ENCODE results near the gene HTR7. TPM values are rescaled to one million over a fixed set of nuclear protein-coding genes. Genes with fewer than 3 reads are reported as not detected.

Gene HTR7
- polyA plus RNA-seq, 2 of the 4 experiments (the other 2 are of a cell fraction), result 0.04 to 0.05 TPM

DNA sequence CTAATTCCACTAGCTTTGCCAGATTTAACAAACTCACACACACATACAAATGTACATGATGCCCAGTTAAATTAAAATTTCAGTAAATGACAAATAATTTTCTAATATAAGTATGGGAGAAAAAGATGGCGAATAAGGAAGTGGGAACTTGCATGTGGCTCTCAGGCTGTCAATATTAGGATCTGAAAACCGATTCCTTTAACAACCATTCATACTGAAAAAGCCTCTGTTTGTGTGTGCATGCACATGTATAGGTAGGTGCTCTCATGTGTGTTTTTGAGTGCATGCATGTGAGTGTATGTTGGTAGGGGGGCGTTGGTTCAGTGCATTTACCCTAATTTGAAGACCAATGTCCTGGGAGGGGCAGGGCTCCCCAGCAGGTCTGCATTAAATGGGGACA is 125.3 kb downstream of the HTR7 start:
- ChIA-PET POLR2A (no interaction called here), CTCF (no interaction called here)
- H3K4me3 ChIP-seq, result no peak overlapping the region
- 5% methylated on average over 3 of the region's 3 CpGs for WGBS (ENCODE audit: missing lambda C conversion rate)
- TF ChIP-seq NR3C1 (IDR thresholded peaks at IDR 0.05) (no peak), MYC (IDR thresholded peaks at IDR 0.05; ENCODE audit: borderline replicate concordance, low read length) (no peak), FOSB (CRISPR knock-in tag; IDR thresholded peaks at IDR 0.05) (no peak), RCOR1 (IDR thresholded peaks at IDR 0.05; ENCODE audit: low read depth, low read length) (no peak), EHMT2 (IDR thresholded peaks at IDR 0.05; ENCODE audit: low read depth) (no peak), EP300 (IDR thresholded peaks at IDR 0.05) (no peak), SREBF2 (IDR thresholded peaks at IDR 0.05) (no peak), BHLHE40 (IDR thresholded peaks at IDR 0.05; ENCODE audit: low read depth, low read length) (no peak), MAFK (IDR thresholded peaks at IDR 0.05; ENCODE audit: partially characterized antibody) (no peak), CEBPB (IDR thresholded peaks at IDR 0.05) (no peak), NPAS2 (CRISPR knock-in tag; IDR thresholded peaks at IDR 0.05; ENCODE audit: borderline replicate concordance) (no peak), HDAC2 (IDR thresholded peaks at IDR 0.05) (no peak), JUNB (IDR thresholded peaks at IDR 0.05) (no peak), CHD4 (IDR thresholded peaks at IDR 0.05; ENCODE audit: borderline replicate concordance) (no peak)
- TF ChIP-seq, protein P1, sequence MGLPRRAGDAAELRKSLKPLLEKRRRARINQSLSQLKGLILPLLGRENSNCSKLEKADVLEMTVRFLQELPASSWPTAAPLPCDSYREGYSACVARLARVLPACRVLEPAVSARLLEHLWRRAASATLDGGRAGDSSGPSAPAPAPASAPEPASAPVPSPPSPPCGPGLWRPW (IDR thresholded peaks at IDR 0.05), result no peak
- TF ChIP-seq, protein P2, sequence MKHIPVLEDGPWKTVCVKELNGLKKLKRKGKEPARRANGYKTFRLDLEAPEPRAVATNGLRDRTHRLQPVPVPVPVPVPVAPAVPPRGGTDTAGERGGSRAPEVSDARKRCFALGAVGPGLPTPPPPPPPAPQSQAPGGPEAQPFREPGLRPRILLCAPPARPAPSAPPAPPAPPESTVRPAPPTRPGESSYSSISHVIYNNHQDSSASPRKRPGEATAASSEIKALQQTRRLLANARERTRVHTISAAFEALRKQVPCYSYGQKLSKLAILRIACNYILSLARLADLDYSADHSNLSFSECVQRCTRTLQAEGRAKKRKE (CRISPR knock-in tag; IDR thresholded peaks at IDR 0.05; ENCODE audit: low read depth), result no peak
- H3K4me2 ChIP-seq, result no peak overlapping the region
- ATAC-seq (no peak), DNase-seq (ENCODE audit: low read depth in 1 of 2, low spot score in 1 of 2) (no peak), FAIRE-seq (no peak)
- no peaks in the 10 kb centered on the region for H3K9me3 ChIP-seq
- H3K4me1 ChIP-seq, result no peaks in the 10 kb centered on the region
- H3K27ac ChIP-seq, result no peak overlapping the region

DNA sequence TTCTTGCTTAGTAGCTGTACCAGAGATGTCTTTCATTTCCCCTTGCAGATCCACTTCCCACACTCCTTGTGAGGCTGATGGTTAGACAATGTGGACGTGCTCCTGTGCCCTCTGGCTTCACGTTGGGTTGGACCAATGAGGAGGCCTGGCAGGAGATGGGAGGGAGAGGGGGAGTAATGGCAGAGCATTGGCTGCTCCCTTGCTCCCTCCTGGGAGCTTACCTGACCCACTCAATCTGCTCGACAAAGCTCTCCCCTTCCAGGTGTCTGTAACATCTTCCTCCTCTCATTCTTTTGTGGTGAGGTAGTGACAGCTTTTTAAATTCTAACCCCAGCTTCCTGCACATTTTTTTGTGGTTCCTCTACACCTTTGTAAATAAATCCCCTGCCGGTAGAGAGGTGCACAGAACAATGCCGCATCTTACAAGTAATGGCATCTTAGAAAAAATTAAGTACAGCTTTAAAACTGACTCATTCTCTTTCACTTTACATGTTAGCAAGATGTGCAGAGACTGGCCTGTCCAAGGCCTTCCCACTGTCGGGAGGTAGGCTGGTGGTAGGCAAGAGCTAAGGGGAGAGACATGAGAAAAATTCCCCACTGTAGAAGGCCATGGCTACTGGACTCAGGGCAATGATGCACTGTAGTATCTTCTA is 134.3 kb downstream of the HTR7 start:
- H3K27ac ChIP-seq, result no peak overlapping the region
- no peaks in the 10 kb centered on the region for H3K9me3 ChIP-seq
- CTCF ChIA-PET, result interaction anchor here (1.2 to 1.4 kb wide), 2 partner anchors 11 to 27 kb away, joined by 3 read pairs; no protein-coding TSS in a partner anchor
- POLR2A ChIA-PET, result no interaction called here
- no peak overlapping the region for H3K4me2 ChIP-seq
- ATAC-seq, result peak in 1 of 2 experiments; percentile 56; a peak in 2 of 6 replicates
- H3K4me3 ChIP-seq, result no peak overlapping the region
- no peak for DNase-seq (ENCODE audit: low read depth in 1 of 2, low spot score in 1 of 2)
- TF ChIP-seq, protein P3, sequence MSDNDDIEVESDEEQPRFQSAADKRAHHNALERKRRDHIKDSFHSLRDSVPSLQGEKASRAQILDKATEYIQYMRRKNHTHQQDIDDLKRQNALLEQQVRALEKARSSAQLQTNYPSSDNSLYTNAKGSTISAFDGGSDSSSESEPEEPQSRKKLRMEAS (IDR thresholded peaks at IDR 0.05), result no peak
- TF ChIP-seq RNF2 (IDR thresholded peaks at IDR 0.05; ENCODE audit: borderline replicate concordance, low read depth) (no peak), KDM5A (IDR thresholded peaks at IDR 0.05) (no peak), SREBF2 (IDR thresholded peaks at IDR 0.05) (no peak), EHF (CRISPR knock-in tag; IDR thresholded peaks at IDR 0.05) (no peak), ESRRA (IDR thresholded peaks at IDR 0.05; ENCODE audit: borderline replicate concordance, low read length) (no peak), CEBPB (IDR thresholded peaks at IDR 0.05) (no peak)
- TF ChIP-seq, protein P4, sequence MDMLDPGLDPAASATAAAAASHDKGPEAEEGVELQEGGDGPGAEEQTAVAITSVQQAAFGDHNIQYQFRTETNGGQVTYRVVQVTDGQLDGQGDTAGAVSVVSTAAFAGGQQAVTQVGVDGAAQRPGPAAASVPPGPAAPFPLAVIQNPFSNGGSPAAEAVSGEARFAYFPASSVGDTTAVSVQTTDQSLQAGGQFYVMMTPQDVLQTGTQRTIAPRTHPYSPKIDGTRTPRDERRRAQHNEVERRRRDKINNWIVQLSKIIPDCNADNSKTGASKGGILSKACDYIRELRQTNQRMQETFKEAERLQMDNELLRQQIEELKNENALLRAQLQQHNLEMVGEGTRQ (IDR thresholded peaks at IDR 0.05), result no peak
- 22% methylated on average over 6 of the region's 6 CpGs for WGBS (ENCODE audit: missing lambda C conversion rate)
- FAIRE-seq, result no peak
- no peaks in the 10 kb centered on the region for H3K4me1 ChIP-seq

DNA sequence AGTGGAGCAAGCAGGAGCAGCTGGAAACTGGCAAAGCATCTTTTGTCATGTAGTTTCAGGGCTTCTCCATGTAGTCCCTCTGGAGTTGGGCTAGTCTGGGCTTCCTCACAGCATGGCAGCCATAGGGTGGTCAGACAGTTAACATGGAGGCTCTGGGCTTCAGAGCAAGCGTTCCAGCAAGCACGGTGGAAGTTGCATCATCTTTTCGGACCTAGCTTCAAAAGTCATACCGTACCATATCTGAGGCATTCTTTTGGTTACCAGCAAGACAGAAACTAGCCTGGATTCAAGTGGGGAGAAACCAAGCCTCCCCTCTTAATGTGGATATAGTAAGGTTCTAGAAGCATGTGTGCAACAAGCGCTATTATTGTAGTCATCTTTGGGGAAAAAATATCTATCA is 135.0 kb downstream of the HTR7 start:
- no peak for ATAC-seq
- Histone ChIP-seq H3K4me2 (no peak overlapping the region), H3K27ac (no peak overlapping the region), H3K9me3 (no peaks in the 10 kb centered on the region), H3K4me3 (no peak overlapping the region), H3K4me1 (no peaks in the 10 kb centered on the region)
- FAIRE-seq, result no peak
- CTCF ChIA-PET, result interaction anchor here (1.2 to 1.4 kb wide), 2 partner anchors 12 to 28 kb away, joined by 3 read pairs; no protein-coding TSS in a partner anchor
- DNase-seq (ENCODE audit: low read depth in 1 of 2, low spot score in 1 of 2), result no peak
- WGBS (ENCODE audit: missing lambda C conversion rate), result 47% methylated on average over 5 of the region's 5 CpGs
- POLR2A ChIA-PET, result no interaction called here
- no peak for TF ChIP-seq GATA3 (IDR thresholded peaks at IDR 0.05; ENCODE audit: borderline replicate concordance)
- no peak for TF ChIP-seq FOSB (CRISPR knock-in tag; IDR thresholded peaks at IDR 0.05)
- TF ChIP-seq NR3C1 (IDR thresholded peaks at IDR 0.05), result no peak
- no peak for TF ChIP-seq HEYL (CRISPR knock-in tag; IDR thresholded peaks at IDR 0.05)
- no peak for TF ChIP-seq CBX2 (IDR thresholded peaks at IDR 0.05; ENCODE audit: borderline replicate concordance, low read depth)
- TF ChIP-seq, protein P1 (IDR thresholded peaks at IDR 0.05), result no peak
- no peak for TF ChIP-seq CEBPB (IDR thresholded peaks at IDR 0.05)
- TF ChIP-seq FOXS1 (CRISPR knock-in tag; IDR thresholded peaks at IDR 0.05), result no peak
- TF ChIP-seq ZC3H11A (IDR thresholded peaks at IDR 0.05), result no peak
- no peak for TF ChIP-seq EHF (CRISPR knock-in tag; IDR thresholded peaks at IDR 0.05)
- TF ChIP-seq RAD21 (conservative IDR thresholded peaks at IDR 0.05 in 1 of 2, IDR thresholded peaks at IDR 0.05 in 1 of 2), result no peak
- TF ChIP-seq TP53 (CRISPR knock-in tag; IDR thresholded peaks at IDR 0.05), result no peak
- TF ChIP-seq RARB (CRISPR knock-in tag; IDR thresholded peaks at IDR 0.05), result no peak
- TF ChIP-seq ZFP36 (IDR thresholded peaks at IDR 0.05; ENCODE audit: borderline replicate concordance, partially characterized antibody), result no peak
- TF ChIP-seq, protein P5, sequence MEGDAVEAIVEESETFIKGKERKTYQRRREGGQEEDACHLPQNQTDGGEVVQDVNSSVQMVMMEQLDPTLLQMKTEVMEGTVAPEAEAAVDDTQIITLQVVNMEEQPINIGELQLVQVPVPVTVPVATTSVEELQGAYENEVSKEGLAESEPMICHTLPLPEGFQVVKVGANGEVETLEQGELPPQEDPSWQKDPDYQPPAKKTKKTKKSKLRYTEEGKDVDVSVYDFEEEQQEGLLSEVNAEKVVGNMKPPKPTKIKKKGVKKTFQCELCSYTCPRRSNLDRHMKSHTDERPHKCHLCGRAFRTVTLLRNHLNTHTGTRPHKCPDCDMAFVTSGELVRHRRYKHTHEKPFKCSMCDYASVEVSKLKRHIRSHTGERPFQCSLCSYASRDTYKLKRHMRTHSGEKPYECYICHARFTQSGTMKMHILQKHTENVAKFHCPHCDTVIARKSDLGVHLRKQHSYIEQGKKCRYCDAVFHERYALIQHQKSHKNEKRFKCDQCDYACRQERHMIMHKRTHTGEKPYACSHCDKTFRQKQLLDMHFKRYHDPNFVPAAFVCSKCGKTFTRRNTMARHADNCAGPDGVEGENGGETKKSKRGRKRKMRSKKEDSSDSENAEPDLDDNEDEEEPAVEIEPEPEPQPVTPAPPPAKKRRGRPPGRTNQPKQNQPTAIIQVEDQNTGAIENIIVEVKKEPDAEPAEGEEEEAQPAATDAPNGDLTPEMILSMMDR (IDR thresholded peaks at IDR 0.05), result no peak

All from A549 (cell line).